Activated T-cell treated with anti-CD3 and anti-CD28 coated beads, Interleukin-2, amount 50 U/mL, for 4 hours (primary cell): ENCODE results near the gene ADRA2A. TPM values are rescaled to one million over a fixed set of nuclear protein-coding genes. Genes with fewer than 3 reads are reported as not detected.

Experiments
- ATAC-seq, 2 donors: fragments of 200-7000 bp; cut with Tn5 transposase; one replicate each; pipeline ENCODE4 v1.10.0; 2021
- DNase-seq: peaks from one replicate; pipeline ENCODE4 v3.0.0-alpha.2; 2020
- H3K27me3 Mint-ChIP-seq: one replicate; pipeline ENCODE4 v1.8.0; 2021; ENCODE audit warnings: low read depth, mixed read lengths
- H3K36me3 Mint-ChIP-seq: one replicate; pipeline ENCODE4 v1.8.0; 2022; ENCODE audit warnings: mixed read lengths; ENCODE audit not compliant: insufficient read depth
- H3K4me1 Mint-ChIP-seq: one replicate; pipeline ENCODE4 v1.8.0; 2021; ENCODE audit warnings: low read depth, mixed read lengths
- H3K4me3 Mint-ChIP-seq: one replicate; pipeline ENCODE4 v1.8.0; 2021; ENCODE audit warnings: mild to moderate bottlenecking, moderate library complexity, mixed read lengths
- H3K9me3 Mint-ChIP-seq: one replicate; pipeline ENCODE4 v1.8.0; 2021; ENCODE audit warnings: mixed read lengths
- total RNA-seq, 3 donors: library from RNA; stranded (reverse); gene quantifications; one replicate each; pipeline ENCODE4 v1.2.1, GENCODE V29; 2021

ADRA2A gene
- total RNA-seq, 3 donors from 2014 or later, result 0.05 to 0.10 (median 0.05) TPM

DNA sequence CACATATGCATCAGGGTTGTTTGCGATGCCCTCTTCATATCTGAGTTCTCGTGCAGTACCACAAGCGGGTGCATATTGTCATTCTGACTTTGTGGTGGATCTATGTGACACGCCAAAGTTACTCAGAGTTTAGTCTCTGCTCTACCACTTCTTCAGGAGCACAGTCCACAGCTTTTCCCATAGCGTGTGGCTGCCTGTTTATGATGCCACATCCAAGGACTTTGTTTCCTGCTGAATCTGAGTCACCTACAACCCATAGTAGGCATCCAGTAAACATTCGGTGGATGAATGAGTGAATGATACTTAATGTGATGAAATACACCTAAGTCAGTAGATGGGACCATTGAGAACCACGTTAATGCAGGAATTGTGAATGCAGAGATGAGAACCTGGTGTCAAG is 15.0 kb downstream of the ADRA2A start:
- Mint-ChIP-seq H3K36me3 (no peaks in the 10 kb centered on the region), H3K9me3 (no peaks in the 10 kb centered on the region), H3K4me1 (no peaks in the 10 kb centered on the region), H3K4me3 (no peak overlapping the region), H3K27me3 (peaks cover 11% of the 10 kb centered on the region)
- ATAC-seq (no peak), DNase-seq (no peak)

GRCh38 chr10:111093741-111094380 is 17.0 kb downstream of the ADRA2A start:
- H3K4me3 Mint-ChIP-seq, result no peak overlapping the region
- no peak for ATAC-seq
- no peaks in the 10 kb centered on the region for H3K4me1 Mint-ChIP-seq

DNA sequence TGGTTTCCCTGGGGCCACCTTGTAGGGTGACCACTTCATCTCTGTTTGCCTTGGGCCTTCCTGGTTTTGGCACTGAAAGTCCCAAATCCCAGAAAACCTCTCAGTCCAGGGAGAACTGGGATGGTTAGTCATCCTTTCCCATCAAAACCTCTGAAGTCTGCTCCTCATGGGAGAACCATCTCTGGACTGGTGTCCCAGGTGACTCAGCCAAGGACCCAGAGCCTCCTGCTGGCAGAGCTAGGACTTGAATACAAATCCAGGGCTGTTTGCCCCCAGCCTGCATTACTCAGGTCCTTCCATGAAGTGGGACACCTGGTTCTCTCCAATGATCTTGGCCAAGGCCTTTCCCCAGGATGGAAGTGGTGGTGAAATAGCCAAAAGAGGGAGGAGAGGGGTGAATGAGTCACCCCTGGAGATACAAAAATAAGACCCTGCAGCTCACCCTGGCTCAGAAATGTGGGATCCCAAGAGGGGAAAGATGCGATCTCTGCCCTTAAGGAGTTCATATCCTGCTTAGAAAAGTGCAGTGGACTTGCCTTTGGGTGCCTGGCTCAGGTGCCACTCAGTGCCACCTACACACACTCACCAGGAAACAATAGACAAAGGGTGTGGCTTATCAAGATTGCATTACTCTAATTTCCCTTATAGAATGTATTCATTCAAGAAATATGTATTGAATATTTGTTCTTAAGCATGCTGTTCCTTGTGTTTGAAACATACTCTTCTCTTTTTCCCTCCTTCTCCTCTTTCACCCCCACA is 22.0 kb downstream of the ADRA2A start:
- Mint-ChIP-seq H3K4me3 (no peak overlapping the region), H3K27me3 (peaks cover 13% of the 10 kb centered on the region), H3K36me3 (no peaks in the 10 kb centered on the region), H3K4me1 (no peaks in the 10 kb centered on the region), H3K9me3 (no peaks in the 10 kb centered on the region)
- DNase-seq, result no peak
- ATAC-seq, result no peak

More at GRCh38 chr10:111093741-111094380, 17.0 kb downstream of the ADRA2A start:
- H3K9me3 Mint-ChIP-seq, result no peaks in the 10 kb centered on the region
- H3K27me3 Mint-ChIP-seq, result peaks cover 11% of the 10 kb centered on the region
- DNase-seq, result no peak
- H3K36me3 Mint-ChIP-seq, result no peaks in the 10 kb centered on the region

DNA sequence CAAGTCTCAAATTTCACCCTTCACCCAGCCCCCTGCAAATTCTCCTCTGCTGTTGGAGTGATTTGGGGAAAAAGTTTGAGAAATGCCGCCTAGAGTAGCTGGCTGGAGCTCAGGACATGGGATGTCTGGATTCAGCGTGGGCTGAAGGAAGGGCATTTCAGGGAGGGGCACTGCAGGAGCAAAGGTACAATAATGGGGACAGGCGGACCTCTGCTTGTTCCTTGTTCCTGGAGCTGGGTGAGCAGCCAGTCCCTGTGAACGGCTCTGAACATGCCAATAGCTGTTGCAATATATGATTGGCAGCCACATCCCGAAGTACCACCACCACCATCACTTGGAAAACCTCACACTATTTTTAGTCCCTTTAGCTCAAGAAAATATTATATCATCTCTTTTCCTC is 23.4 kb downstream of the ADRA2A start:
- H3K4me1 Mint-ChIP-seq, result no peaks in the 10 kb centered on the region
- H3K36me3 Mint-ChIP-seq, result no peaks in the 10 kb centered on the region
- no peak overlapping the region for H3K4me3 Mint-ChIP-seq
- H3K9me3 Mint-ChIP-seq, result no peaks in the 10 kb centered on the region
- H3K27me3 Mint-ChIP-seq, result peaks cover 10% of the 10 kb centered on the region
- ATAC-seq, result no peak
- no peak for DNase-seq

GRCh38 chr10:111101796-111102195 is 25.0 kb downstream of the ADRA2A start:
- no peak for ATAC-seq
- no peak for DNase-seq
- peaks cover 10% of the 10 kb centered on the region for H3K27me3 Mint-ChIP-seq
- H3K36me3 Mint-ChIP-seq, result no peaks in the 10 kb centered on the region
- no peak overlapping the region for H3K4me3 Mint-ChIP-seq
- no peaks in the 10 kb centered on the region for H3K9me3 Mint-ChIP-seq
- H3K4me1 Mint-ChIP-seq, result no peaks in the 10 kb centered on the region

- H3K9me3 Mint-ChIP-seq, result no peaks in the 10 kb centered on the region
- no peak overlapping the region for H3K4me3 Mint-ChIP-seq
- peaks cover 10% of the 10 kb centered on the region for H3K27me3 Mint-ChIP-seq
- no peaks in the 10 kb centered on the region for H3K4me1 Mint-ChIP-seq
- H3K36me3 Mint-ChIP-seq, result no peaks in the 10 kb centered on the region
- ATAC-seq (no peak), DNase-seq (no peak)
These were observed 25.6 kb downstream of the ADRA2A start for GRCh38 chr10:111102359-111102837.

DNA sequence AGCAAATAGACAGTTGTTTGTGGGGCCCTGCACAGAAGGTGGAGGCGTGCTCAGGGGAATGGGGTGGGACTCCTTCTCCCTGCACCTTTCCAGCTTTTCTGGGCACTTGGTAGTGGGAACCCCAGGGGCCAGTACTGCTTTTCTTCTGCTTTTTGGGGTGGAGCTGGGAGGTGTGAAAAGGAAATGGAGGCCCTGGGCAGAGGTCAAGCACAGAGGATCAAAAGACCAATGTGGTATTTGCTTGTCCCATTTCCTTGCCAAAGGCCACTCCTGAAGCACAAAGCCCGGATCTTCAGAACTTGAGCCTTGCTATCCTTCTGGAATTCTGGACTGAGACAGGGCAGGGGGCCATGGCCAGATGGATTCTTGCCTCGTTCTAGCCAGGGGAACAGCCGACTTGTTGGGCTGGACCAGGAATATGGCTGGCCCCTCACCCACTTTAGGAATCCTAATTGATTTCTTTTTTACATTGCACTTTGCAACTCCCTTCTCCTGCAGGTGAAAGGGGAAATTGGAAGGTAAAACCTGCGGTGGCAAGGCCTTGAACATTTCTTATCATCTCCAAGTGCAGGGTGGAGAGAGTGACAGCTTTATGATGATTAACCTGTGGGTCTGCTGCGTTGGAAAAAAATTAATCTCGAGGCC is 26.5 kb downstream of the ADRA2A start:
- Mint-ChIP-seq H3K36me3 (no peaks in the 10 kb centered on the region), H3K4me3 (no peak overlapping the region), H3K27me3 (peaks cover 10% of the 10 kb centered on the region), H3K9me3 (no peaks in the 10 kb centered on the region), H3K4me1 (no peaks in the 10 kb centered on the region)
- no peak for DNase-seq
- no peak for ATAC-seq

- Mint-ChIP-seq H3K9me3 (no peaks in the 10 kb centered on the region), H3K4me1 (no peaks in the 10 kb centered on the region), H3K4me3 (no peak overlapping the region), H3K27me3 (peaks cover 10% of the 10 kb centered on the region), H3K36me3 (no peaks in the 10 kb centered on the region)
- ATAC-seq, result no peak
- DNase-seq, result no peak
These were observed 28.0 kb downstream of the ADRA2A start for GRCh38 chr10:111104811-111105210.

- Mint-ChIP-seq H3K36me3 (no peaks in the 10 kb centered on the region), H3K4me3 (no peak overlapping the region), H3K4me1 (no peaks in the 10 kb centered on the region), H3K27me3 (peaks cover 5% of the 10 kb centered on the region), H3K9me3 (no peaks in the 10 kb centered on the region)
- DNase-seq (no peak), ATAC-seq (no peak)
These were observed 29.3 kb downstream of the ADRA2A start for GRCh38 chr10:111106081-111106480.

DNA sequence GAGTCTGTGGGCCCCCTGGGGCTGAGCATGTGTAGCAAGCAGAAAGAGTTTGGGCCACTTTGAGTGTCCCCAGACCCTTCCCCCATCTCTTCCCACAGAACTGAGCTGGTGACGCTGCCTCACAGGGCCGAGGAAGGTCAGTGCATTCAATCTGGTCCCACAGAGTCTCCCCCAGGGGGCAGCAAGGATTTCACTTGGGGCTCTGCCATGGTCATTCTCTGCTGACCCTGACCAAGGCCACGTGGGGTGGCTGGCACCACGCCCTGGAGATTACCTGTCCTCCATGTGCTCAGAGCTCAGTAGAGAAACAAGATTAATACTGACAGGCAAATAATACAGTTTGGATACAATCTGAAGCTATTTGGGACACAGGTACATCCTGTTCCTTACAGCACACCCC is 30.2 kb downstream of the ADRA2A start:
- Mint-ChIP-seq H3K27me3 (peaks cover 5% of the 10 kb centered on the region), H3K36me3 (no peaks in the 10 kb centered on the region), H3K4me1 (no peaks in the 10 kb centered on the region), H3K4me3 (no peak overlapping the region), H3K9me3 (no peaks in the 10 kb centered on the region)
- ATAC-seq, result no peak
- no peak for DNase-seq

GRCh38 chr10:111107846-111108245 is 31.0 kb downstream of the ADRA2A start:
- no peaks in the 10 kb centered on the region for H3K36me3 Mint-ChIP-seq
- H3K4me1 Mint-ChIP-seq, result peaks cover 2% of the 10 kb centered on the region
- no peaks in the 10 kb centered on the region for H3K9me3 Mint-ChIP-seq
- no peak overlapping the region for H3K4me3 Mint-ChIP-seq
- ATAC-seq (no peak), DNase-seq (no peak)
- H3K27me3 Mint-ChIP-seq, result peaks cover 5% of the 10 kb centered on the region

- peaks cover 2% of the 10 kb centered on the region for H3K4me1 Mint-ChIP-seq
- H3K27me3 Mint-ChIP-seq, result peaks cover 2% of the 10 kb centered on the region
- H3K36me3 Mint-ChIP-seq, result no peaks in the 10 kb centered on the region
- no peak overlapping the region for H3K4me3 Mint-ChIP-seq
- ATAC-seq, result no peak
- H3K9me3 Mint-ChIP-seq, result no peaks in the 10 kb centered on the region
- DNase-seq, result no peak
These were observed 31.6 kb downstream of the ADRA2A start for GRCh38 chr10:111108441-111108840.

DNA sequence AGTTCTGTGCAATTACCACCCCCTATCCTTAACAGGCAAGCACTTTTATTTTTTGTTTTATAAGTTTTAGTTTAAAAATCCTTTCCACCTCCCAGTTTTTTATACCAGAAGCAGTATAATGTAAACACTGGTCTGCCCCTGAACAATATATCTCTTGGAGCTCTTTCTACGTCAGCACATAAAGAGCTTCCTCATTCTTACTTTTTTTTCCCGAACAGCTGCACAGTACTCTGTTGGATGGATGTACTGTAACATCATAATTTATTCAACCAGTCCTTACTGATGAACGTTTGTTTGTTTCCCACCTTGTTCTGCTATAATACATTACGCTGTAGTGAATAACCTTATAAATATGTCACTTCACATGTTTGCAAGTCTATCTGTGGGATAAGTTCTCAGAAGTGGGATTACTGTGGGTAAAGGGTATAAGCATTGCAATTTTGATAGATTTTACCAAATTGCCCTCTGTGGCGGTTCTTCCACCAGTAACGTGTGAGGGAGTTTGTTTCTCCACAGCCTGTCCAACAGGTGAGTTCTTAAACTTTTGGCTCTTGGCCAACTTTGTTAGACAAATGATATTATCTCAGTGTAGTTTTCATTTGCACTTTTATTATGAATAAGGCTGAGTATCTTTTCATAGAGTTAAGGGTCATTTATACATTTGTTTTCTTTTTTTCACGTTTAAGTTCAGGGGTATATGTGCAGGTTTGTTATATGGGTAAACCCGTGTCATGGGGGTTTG is 32.8 kb downstream of the ADRA2A start:
- no peaks in the 10 kb centered on the region for H3K27me3 Mint-ChIP-seq
- no peak overlapping the region for H3K4me3 Mint-ChIP-seq
- H3K36me3 Mint-ChIP-seq, result no peaks in the 10 kb centered on the region
- no peak for DNase-seq
- no peak for ATAC-seq
- H3K4me1 Mint-ChIP-seq, result peaks cover 6% of the 10 kb centered on the region
- H3K9me3 Mint-ChIP-seq, result no peaks in the 10 kb centered on the region

GRCh38 chr10:111110771-111111170 is 33.9 kb downstream of the ADRA2A start:
- no peaks in the 10 kb centered on the region for H3K36me3 Mint-ChIP-seq
- no peaks in the 10 kb centered on the region for H3K9me3 Mint-ChIP-seq
- no peak for ATAC-seq
- H3K4me1 Mint-ChIP-seq, result peaks cover 9% of the 10 kb centered on the region
- no peak for DNase-seq
- no peaks in the 10 kb centered on the region for H3K27me3 Mint-ChIP-seq
- H3K4me3 Mint-ChIP-seq, result no peak overlapping the region
